H1 (cell line): ENCODE results near the gene RBM47. TPM values are rescaled to one million over a fixed set of nuclear protein-coding genes. Genes with fewer than 3 reads are reported as not detected.

Source experiments
- CTCF ChIA-PET: fragments of 300-600 bp; sonication (Branson Sonifier 250); formaldehyde crosslinking; loops from one replicate; lab custom pipeline; 2021; ENCODE audit not compliant: partially characterized antibody; lab: Charles Lee
- POLR2A ChIA-PET: fragments of 300-600 bp; sonication (Branson Sonifier 250); formaldehyde crosslinking; loops from one replicate; lab custom pipeline; 2021; ENCODE audit warnings: inconsistent platforms; ENCODE audit not compliant: partially characterized antibody; lab: Charles Lee
- DNase-seq, 2 experiments: peaks; one replicate each; pipeline versions ENCODE4 v3.0.0 to v3.0.0-alpha.2; 2010 to 2022; ENCODE audit warnings: low spot score in 2 of 2, low read depth in 1 of 2, mixed read lengths in 1 of 2
- FAIRE-seq: peaks from 2 replicates; lab custom pipeline; 2011; peaks lifted over from hg19 to GRCh38; lab: Jason Lieb, UNC
- H2AFZ ChIP-seq: 2 replicates; pipeline ENCODE4 v1.8.1; 2012; ENCODE audit warnings: low read length, inconsistent platforms
- H2AK5ac ChIP-seq: 2 replicates; pipeline ENCODE4 v1.6.1; 2013; ENCODE audit warnings: low read depth, low read length
- H2BK120ac ChIP-seq: replicated peaks from 2 replicates; pipeline ENCODE3; 2013; ENCODE audit warnings: low read depth, low read length, inconsistent platforms
- H2BK12ac ChIP-seq: 2 replicates; pipeline ENCODE4 v1.6.1; 2013; ENCODE audit warnings: low read depth, low read length
- H2BK15ac ChIP-seq: 2 replicates; pipeline ENCODE4 v1.6.1; 2013; ENCODE audit warnings: low read length
- H2BK20ac ChIP-seq: 2 replicates; pipeline ENCODE4 v1.6.1; 2013; ENCODE audit warnings: low read length
- H2BK5ac ChIP-seq: 2 replicates; pipeline ENCODE4 v1.6.1; 2013; ENCODE audit warnings: low read depth, low read length
- H3K14ac ChIP-seq: 2 replicates; pipeline ENCODE4 v1.6.1; 2013; ENCODE audit warnings: inconsistent platforms; ENCODE audit not compliant: insufficient read length
- H3K18ac ChIP-seq: 2 replicates; pipeline ENCODE4 v1.6.1; 2013; ENCODE audit warnings: low read length; ENCODE audit errors: extremely low read depth
- H3K23ac ChIP-seq: 2 replicates; pipeline ENCODE4 v1.6.1; 2013; ENCODE audit warnings: inconsistent platforms; ENCODE audit not compliant: insufficient read length
- H3K23me2 ChIP-seq: 2 replicates; pipeline ENCODE4 v1.6.1; 2013; ENCODE audit warnings: low read depth, low read length
- H3K27ac ChIP-seq: 2 replicates; pipeline ENCODE4 v1.6.1; 2011; ENCODE audit warnings: low read depth, low read length, inconsistent platforms
- H3K27me3 ChIP-seq, 4 experiments: replicated peaks in 1 of 4; 1 replicate in 1 of 4; 2 replicates in 3 of 4; pipeline versions ENCODE4 v1.6.1 to v1.8.1; 2011 to 2013; ENCODE audit warnings: low read length in 3 of 4, mild to moderate bottlenecking in 3 of 4, inconsistent platforms in 2 of 4, mixed read lengths in 2 of 4, moderate library complexity in 1 of 4; ENCODE audit not compliant: control insufficient read depth in 3 of 4, insufficient read depth in 3 of 4; ENCODE audit errors: extremely low read depth in 1 of 4
- H3K36me3 ChIP-seq, 4 experiments: 2 replicates each; pipeline versions ENCODE4 v1.6.1 to v1.8.1; 2011 to 2013; ENCODE audit warnings: mild to moderate bottlenecking in 4 of 4, low read length in 3 of 4, moderate library complexity in 2 of 4, control low read depth in 1 of 4, inconsistent platforms in 1 of 4; ENCODE audit not compliant: insufficient read depth in 4 of 4, control insufficient read depth in 2 of 4
- H3K4ac ChIP-seq: replicated peaks from 2 replicates; pipeline ENCODE3; 2013; ENCODE audit warnings: low read length, low read depth, mixed read lengths, inconsistent platforms; ENCODE audit not compliant: insufficient read length
- H3K4me1 ChIP-seq, 4 experiments: replicated peaks in 1 of 4; 1 replicate in 1 of 4; 2 replicates in 3 of 4; pipeline versions ENCODE4 v1.6.1 to v1.8.1; 2011 to 2013; ENCODE audit warnings: low read length in 3 of 4, inconsistent platforms in 2 of 4, mixed read lengths in 1 of 4; ENCODE audit not compliant: insufficient read depth in 4 of 4, control insufficient read depth in 3 of 4
- H3K4me2 ChIP-seq, 2 experiments: 2 replicates each; pipeline versions ENCODE4 v1.6.1 to v1.8.1; 2011 to 2013; ENCODE audit warnings: low read depth in 2 of 2, low read length in 2 of 2, control low read depth in 1 of 2, inconsistent platforms in 1 of 2, mild to moderate bottlenecking in 1 of 2; ENCODE audit not compliant: insufficient read depth in 1 of 2
- H3K4me3 ChIP-seq, 4 experiments: fragments of 200-600, 300-600 bp in 1 of 4; sonication (generic), shearing (Covaris generic), sonication (Bioruptor Twin) in 1 of 4; 2 replicates each; pipeline versions ENCODE4 v1.5.1 to v1.8.1; 2011 to 2016; ENCODE audit warnings: low read length in 4 of 4, low read depth in 3 of 4, control low read depth in 2 of 4, inconsistent platforms in 2 of 4, mild to moderate bottlenecking in 2 of 4, mixed read lengths in 1 of 4, moderate library complexity in 1 of 4; ENCODE audit not compliant: insufficient read depth in 2 of 4; ENCODE audit errors: extremely low read depth in 1 of 4
- H3K56ac ChIP-seq: replicated peaks from 2 replicates; pipeline ENCODE3; 2013; ENCODE audit warnings: low read depth, mild to moderate bottlenecking, mixed read lengths, low read length, inconsistent platforms; ENCODE audit not compliant: insufficient read length
- H3K79me1 ChIP-seq: 2 replicates; pipeline ENCODE4 v1.6.1; 2013; ENCODE audit warnings: low read depth, low read length, control low read depth
- H3K79me2 ChIP-seq, 2 experiments: 2 replicates each; pipeline versions ENCODE4 v1.6.1 to v1.8.1; 2012 to 2013; ENCODE audit warnings: low read length in 2 of 2, mild to moderate bottlenecking in 2 of 2, inconsistent platforms in 1 of 2; ENCODE audit not compliant: insufficient read depth in 2 of 2, control insufficient read depth in 1 of 2
- H3K9ac ChIP-seq, 4 experiments: replicated peaks in 1 of 4; 1 replicate in 1 of 4; 2 replicates in 3 of 4; pipeline versions ENCODE4 v1.6.1 to v1.8.1; 2011 to 2013; ENCODE audit warnings: low read depth in 3 of 4, low read length in 3 of 4, control low read depth in 2 of 4, mild to moderate bottlenecking in 2 of 4, moderate library complexity in 2 of 4, inconsistent platforms in 1 of 4; ENCODE audit errors: extremely low read depth in 1 of 4
- H3K9me3 ChIP-seq, 2 experiments: 2 replicates each; pipeline versions ENCODE4 v1.6.1 to v1.8.1; 2012 to 2013; ENCODE audit warnings: mild to moderate bottlenecking in 2 of 2, moderate library complexity in 2 of 2, control low read depth in 1 of 2, inconsistent platforms in 1 of 2, low read depth in 1 of 2, low read length in 1 of 2, mixed read lengths in 1 of 2; ENCODE audit not compliant: insufficient read depth in 2 of 2
- H4K20me1 ChIP-seq, 2 experiments: replicated peaks in 1 of 2; 2 replicates each; pipeline versions ENCODE3 to v1.8.1; 2011 to 2013; ENCODE audit warnings: inconsistent platforms in 2 of 2, low read length in 2 of 2, mild to moderate bottlenecking in 1 of 2; ENCODE audit not compliant: insufficient read depth in 2 of 2, control insufficient read depth in 1 of 2
- H4K5ac ChIP-seq: 2 replicates; pipeline ENCODE4 v1.6.1; 2013; ENCODE audit warnings: low read length, low read depth, mixed read lengths, inconsistent platforms; ENCODE audit not compliant: insufficient read length
- H4K8ac ChIP-seq: 2 replicates; pipeline ENCODE4 v1.8.0; 2013; ENCODE audit warnings: mild to moderate bottlenecking, moderate library complexity, low read length, inconsistent platforms; ENCODE audit not compliant: insufficient read depth; ENCODE audit errors: extremely low read depth
- H4K91ac ChIP-seq: replicated peaks from 2 replicates; pipeline ENCODE3; 2013; ENCODE audit warnings: low read length, mixed read lengths, inconsistent platforms; ENCODE audit not compliant: insufficient read length
- EP300 ChIP-seq, 2 experiments: IDR thresholded peaks; 1 replicate in 1 of 2; 2 replicates in 1 of 2; pipeline ENCODE4 v1.6.1; 2011 to 2012; ENCODE audit warnings: low read depth in 2 of 2, low read length in 2 of 2, mild to moderate bottlenecking in 2 of 2, borderline replicate concordance in 1 of 2, inconsistent platforms in 1 of 2, moderate library complexity in 1 of 2
- NANOG ChIP-seq: IDR thresholded peaks from 2 replicates; pipeline ENCODE4 v1.6.1; 2011; ENCODE audit warnings: low read length, low read depth, mild to moderate bottlenecking, inconsistent platforms; ENCODE audit not compliant: insufficient read depth, poor library complexity, severe bottlenecking
- WGBS, 2 experiments: shearing (Covaris generic) in 1 of 2; methylation state at CpG; one replicate each; pipeline versions ENCODE4 v1.1.6 to v1.1.7; 2013 to 2015; ENCODE audit warnings: low lambda C conversion rate in 2 of 2, mixed read lengths in 2 of 2, inconsistent platforms in 1 of 2, low coverage in 1 of 2, missing lambda C conversion rate in 1 of 2; ENCODE audit not compliant: insufficient replicate concordance in 2 of 2, insufficient coverage in 1 of 2, insufficient read length in 1 of 2; ENCODE audit errors: extremely low coverage in 1 of 2, missing lambda C conversion rate in 1 of 2; 5-methylcytosine and 5-hydroxymethylcytosine counted together
- polyA plus RNA-seq, 7 experiments: library from polyadenylated mRNA; depleted of rRNA in 3 of 7; stranded (reverse) in 5 of 7; unstranded in 2 of 7; fragments of >200 nt in 5 of 7; fragments of 200-250 nt in 2 of 7; gene quantifications; 1 replicate in 5 of 7; 2 replicates in 1 of 7; 4 replicates in 1 of 7; pipeline versions ENCODE4 v1.2.1 to v1.2.3, GENCODE V29; 2011 to 2013; ENCODE audit warnings: missing spikeins in 2 of 7, mixed read lengths in 2 of 7
- total RNA-seq: library from RNA; stranded (reverse); fragmentation: NEBNext Ultra II Directional; extraction: Animal tissue kit (Norgen Biotek cat#: 25700); gene quantifications from 2 replicates; pipeline ENCODE4 v1.2.1, GENCODE V29; 2021

RBM47 gene
- total and polyA plus RNA-seq, 2 of the 8 experiments (the other 6 are each of a cell fraction or from before 2014, with no cell fraction given), result 42.8 to 78.9 TPM

DNA sequence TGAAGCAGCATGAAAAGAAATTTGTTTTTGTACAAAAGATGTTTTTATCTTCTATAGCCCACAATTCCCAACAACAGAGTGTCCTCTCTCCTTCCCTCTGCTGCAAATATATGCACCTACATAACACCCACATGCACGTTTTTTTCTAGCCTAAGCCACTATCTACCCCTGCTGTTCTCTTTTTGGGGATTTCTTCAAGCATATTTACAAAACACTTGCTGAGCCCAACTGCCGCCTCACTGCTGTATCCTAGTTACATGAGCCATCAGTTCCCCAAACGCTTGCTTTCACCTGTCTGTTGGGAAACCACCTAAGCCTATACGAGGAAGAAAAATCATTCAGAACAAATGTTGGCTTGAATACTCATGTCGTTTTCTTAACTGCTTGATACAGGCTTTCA lies 167.3 kb downstream of the RBM47 start:
- peak; percentile 92 for FAIRE-seq
- POLR2A ChIA-PET, result interaction anchor here (0.6 to 0.9 kb wide), 2 partner anchors 14 to 63 kb away, joined by 3 to 7 read pairs; no protein-coding TSS in a partner anchor

More for the DNA sequence above, 167.3 kb downstream of the RBM47 start:
- Histone ChIP-seq H2BK120ac (no peak overlapping the region), H3K4me3 (no peak overlapping the region), H3K23me2 (no peaks in the 10 kb centered on the region), H4K5ac (no peak overlapping the region), H2AFZ (no peak overlapping the region), H2AK5ac (no peak overlapping the region), H3K27me3 (no peaks in the 10 kb centered on the region), H3K4ac (no peak overlapping the region), H3K27ac (no peak overlapping the region), H4K8ac (no peak overlapping the region), H4K20me1 (peaks cover 0 to 2% of the 10 kb centered on the region in 2 experiments), H3K9me3 (no peaks in the 10 kb centered on the region), H2BK20ac (no peak overlapping the region), H3K4me2 (no peak overlapping the region), H3K9ac (no peak overlapping the region), H2BK5ac (no peak overlapping the region), H3K36me3 (peaks cover 0 to 4% (median 3%) of the 10 kb centered on the region in 4 experiments; a peak in 2 of 8 replicates), H4K91ac (no peak overlapping the region), H3K79me1 (no peaks in the 10 kb centered on the region), H3K56ac (no peak overlapping the region), H3K18ac (no peak overlapping the region), H2BK15ac (no peak overlapping the region), H3K23ac (no peak overlapping the region), H3K14ac (no peak overlapping the region), H3K79me2 (peaks cover 0 to 4% of the 10 kb centered on the region in 2 experiments; a peak in 1 of 4 replicates), H2BK12ac (no peak overlapping the region), H3K4me1 (no peaks in the 10 kb centered on the region)
- no peak for DNase-seq
- CTCF ChIA-PET, result interaction anchor here (1.1 to 1.3 kb wide), 2 partner anchors 23 to 137 kb away, joined by 3 to 5 read pairs; no protein-coding TSS in a partner anchor
- TF ChIP-seq EP300 (IDR thresholded peaks at IDR 0.05; ENCODE audit: borderline replicate concordance in 1 of 2, low read depth in 2 of 2, low read length in 2 of 2), result peak in 1 of 2 experiments; percentile 69; a peak in 1 of 3 replicates
- TF ChIP-seq NANOG, result no peak
- 48% methylated on average over 5 of the region's 5 CpGs; no CpG with 5 or more reads in 1 of the 2 experiments for WGBS, 2 experiments
